A673 (cell line): ENCODE data around the gene ZBTB33. TPM values are rescaled to one million over a fixed set of nuclear protein-coding genes. Genes with fewer than 3 reads are reported as not detected.

Experiments used
- BruUV-seq: library from RNA; stranded (reverse); fragments of 400-500 nt; replicated peaks from 2 replicates; lab custom pipeline; 2021; lab: Mats Ljungman, UMichigan
- CTCF ChIA-PET: fragments of 300-600 bp; sonication (Branson Sonifier 250); formaldehyde crosslinking; loops from one replicate; lab custom pipeline; 2022; ENCODE audit warnings: antibody characterized with exemption; lab: Charles Lee
- POLR2A ChIA-PET: fragments of 300-600 bp; sonication (Branson Sonifier 250); formaldehyde crosslinking; loops from one replicate; lab custom pipeline; 2022; ENCODE audit warnings: antibody characterized with exemption; ENCODE audit not compliant: low non-redundant PET; lab: Charles Lee
- DNase-seq: peaks from one replicate; pipeline ENCODE4 v3.0.0-alpha.2; 2015; ENCODE audit warnings: low spot score
- H3K27ac ChIP-seq: fragments of 200-600 bp; sonication (generic); 2 replicates; pipeline ENCODE4 v1.5.1; 2016; ENCODE audit warnings: mixed run types, low read depth, mild to moderate bottlenecking, mixed read lengths, antibody characterized with exemption, low read length; ENCODE audit not compliant: poor library complexity, severe bottlenecking
- H3K27me3 ChIP-seq: fragments of 200-600 bp; sonication (generic); replicated peaks from 2 replicates; pipeline ENCODE4 v1.6.1; 2017; ENCODE audit warnings: mixed run types, low read depth, mild to moderate bottlenecking, mixed read lengths, antibody characterized with exemption, low read length; ENCODE audit not compliant: insufficient read depth, poor library complexity
- H3K36me3 ChIP-seq: fragments of 200-600 bp; sonication (generic); 2 replicates; pipeline ENCODE4 v1.6.1; 2016; ENCODE audit warnings: mixed run types, mild to moderate bottlenecking, mixed read lengths, antibody characterized with exemption, low read length; ENCODE audit not compliant: insufficient read depth, poor library complexity, severe bottlenecking
- H3K4me1 ChIP-seq: fragments of 200-600 bp; sonication (generic); 2 replicates; pipeline ENCODE4 v1.6.1; 2017; ENCODE audit warnings: mixed run types, mild to moderate bottlenecking, mixed read lengths, antibody characterized with exemption, low read length; ENCODE audit not compliant: insufficient read depth, poor library complexity, severe bottlenecking
- H3K4me3 ChIP-seq: fragments of 200-600 bp; sonication (generic); 2 replicates; pipeline ENCODE4 v1.5.1; 2016; ENCODE audit warnings: low read depth, mixed run types, mild to moderate bottlenecking, mixed read lengths, low read length; ENCODE audit not compliant: poor library complexity, severe bottlenecking
- H3K9me3 ChIP-seq: fragments of 200-600 bp; sonication (generic); 2 replicates; pipeline ENCODE4 v1.6.1; 2016; ENCODE audit warnings: mixed run types, low read depth, mild to moderate bottlenecking, mixed read lengths, antibody characterized with exemption, low read length; ENCODE audit not compliant: poor library complexity, severe bottlenecking
- EZH2 ChIP-seq: fragments of 200-600 bp; sonication (generic); IDR thresholded peaks from 2 replicates; pipeline ENCODE4 v1.6.1; 2017; ENCODE audit warnings: borderline replicate concordance, low read depth, mild to moderate bottlenecking, mixed read lengths, antibody characterized with exemption, low read length; ENCODE audit not compliant: poor library complexity, severe bottlenecking
- intact Hi-C: fragments of 100-400 bp; cut with micrococcal nuclease; formaldehyde crosslinking; loops from one replicate; pipeline ENCODE4 v1.10.0; 2022; ENCODE audit not compliant: unreplicated experiment
- total RNA-seq: library from RNA; stranded (reverse); gene quantifications from 2 replicates; pipeline ENCODE4 v1.2.3, GENCODE V29; 2021
- TF ChIP-seq, protein P1 (sequence below): fragments of 300-800, 200-600 bp; sonication (generic); conservative IDR thresholded peaks from 2 replicates; pipeline ENCODE4 v1.5.1; 2017; ENCODE audit warnings: low read depth, mild to moderate bottlenecking, antibody characterized with exemption, low read length, moderate library complexity, mixed read lengths

Gene ZBTB33
- total RNA-seq, 1 experiment from 2014 or later: 18.2 TPM

DNA sequence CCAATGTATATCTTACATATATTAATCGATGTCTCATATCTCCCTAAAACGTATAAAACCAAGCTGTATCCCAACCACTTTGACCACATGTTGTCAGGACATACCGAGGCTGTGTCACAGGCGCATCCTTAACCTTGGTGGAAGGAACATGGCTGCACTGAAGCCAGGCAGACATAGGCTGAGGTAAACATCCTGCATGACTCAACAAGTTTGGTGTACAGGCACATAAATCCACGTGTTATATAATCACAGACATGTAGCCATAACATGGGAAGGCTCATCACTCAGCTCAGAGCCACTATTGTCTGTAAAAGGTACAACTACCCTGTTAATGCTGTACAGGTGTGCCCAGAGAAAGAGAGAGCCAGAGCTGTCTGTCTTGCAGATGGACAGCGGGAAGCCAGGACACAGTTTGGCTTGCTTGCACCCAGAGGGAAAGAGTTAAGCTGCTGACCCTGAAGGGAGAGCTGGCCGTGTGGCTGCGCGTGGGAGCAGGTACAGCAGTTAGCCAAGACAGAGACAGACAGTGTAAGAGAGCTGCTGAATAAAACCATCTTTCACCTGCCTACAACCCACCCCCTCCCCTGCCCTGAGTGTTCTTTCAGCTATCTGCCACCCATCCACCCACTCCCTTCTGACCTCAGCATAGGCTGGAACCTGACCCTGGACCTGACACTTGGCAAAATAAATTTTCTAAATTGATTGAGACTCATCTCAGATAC is 22.3 kb upstream of the ZBTB33 start:
- Histone ChIP-seq H3K36me3 (no peaks in the 10 kb centered on the region), H3K4me1 (no peaks in the 10 kb centered on the region), H3K9me3 (peaks cover 11% of the 10 kb centered on the region), H3K27ac (no peak overlapping the region), H3K4me3 (no peak overlapping the region), H3K27me3 (no peaks in the 10 kb centered on the region)
- DNase-seq: no peak
- no TSS peak for BruUV-seq
- POLR2A ChIA-PET: no interaction called here
- TF ChIP-seq, protein P1, sequence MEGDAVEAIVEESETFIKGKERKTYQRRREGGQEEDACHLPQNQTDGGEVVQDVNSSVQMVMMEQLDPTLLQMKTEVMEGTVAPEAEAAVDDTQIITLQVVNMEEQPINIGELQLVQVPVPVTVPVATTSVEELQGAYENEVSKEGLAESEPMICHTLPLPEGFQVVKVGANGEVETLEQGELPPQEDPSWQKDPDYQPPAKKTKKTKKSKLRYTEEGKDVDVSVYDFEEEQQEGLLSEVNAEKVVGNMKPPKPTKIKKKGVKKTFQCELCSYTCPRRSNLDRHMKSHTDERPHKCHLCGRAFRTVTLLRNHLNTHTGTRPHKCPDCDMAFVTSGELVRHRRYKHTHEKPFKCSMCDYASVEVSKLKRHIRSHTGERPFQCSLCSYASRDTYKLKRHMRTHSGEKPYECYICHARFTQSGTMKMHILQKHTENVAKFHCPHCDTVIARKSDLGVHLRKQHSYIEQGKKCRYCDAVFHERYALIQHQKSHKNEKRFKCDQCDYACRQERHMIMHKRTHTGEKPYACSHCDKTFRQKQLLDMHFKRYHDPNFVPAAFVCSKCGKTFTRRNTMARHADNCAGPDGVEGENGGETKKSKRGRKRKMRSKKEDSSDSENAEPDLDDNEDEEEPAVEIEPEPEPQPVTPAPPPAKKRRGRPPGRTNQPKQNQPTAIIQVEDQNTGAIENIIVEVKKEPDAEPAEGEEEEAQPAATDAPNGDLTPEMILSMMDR: no peak
- TF ChIP-seq EZH2: no peak
- intact Hi-C loops: no loop called here
- CTCF ChIA-PET: no interaction called here

DNA sequence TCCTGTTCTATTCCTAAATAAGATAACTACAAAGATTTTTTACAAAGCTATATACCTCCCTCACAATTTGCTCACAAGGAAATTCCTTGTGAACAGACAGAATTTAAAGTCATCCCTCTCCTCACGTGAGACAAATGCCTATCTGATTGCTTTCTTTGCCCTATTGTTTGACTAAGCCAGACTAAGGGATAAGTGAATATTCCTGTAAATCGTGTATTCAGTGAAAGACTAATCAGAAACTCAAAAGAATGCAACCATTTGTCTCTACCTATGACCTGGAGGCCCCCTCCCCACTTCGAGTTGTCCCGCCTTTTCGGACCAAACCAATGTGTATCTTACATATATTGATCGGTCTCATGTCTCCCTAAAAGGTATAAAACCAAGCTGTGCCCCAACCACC is 15.3 kb upstream of the ZBTB33 start:
- ChIA-PET POLR2A (no interaction called here), CTCF (no interaction called here)
- DNase-seq: no peak
- Histone ChIP-seq H3K4me1 (no peaks in the 10 kb centered on the region), H3K27ac (no peak overlapping the region), H3K9me3 (peaks cover 10% of the 10 kb centered on the region), H3K4me3 (no peak overlapping the region), H3K27me3 (no peaks in the 10 kb centered on the region), H3K36me3 (no peaks in the 10 kb centered on the region)
- TF ChIP-seq, protein P1: no peak
- no peak for TF ChIP-seq EZH2
- intact Hi-C loops: no loop called here
- BruUV-seq: no TSS peak

DNA sequence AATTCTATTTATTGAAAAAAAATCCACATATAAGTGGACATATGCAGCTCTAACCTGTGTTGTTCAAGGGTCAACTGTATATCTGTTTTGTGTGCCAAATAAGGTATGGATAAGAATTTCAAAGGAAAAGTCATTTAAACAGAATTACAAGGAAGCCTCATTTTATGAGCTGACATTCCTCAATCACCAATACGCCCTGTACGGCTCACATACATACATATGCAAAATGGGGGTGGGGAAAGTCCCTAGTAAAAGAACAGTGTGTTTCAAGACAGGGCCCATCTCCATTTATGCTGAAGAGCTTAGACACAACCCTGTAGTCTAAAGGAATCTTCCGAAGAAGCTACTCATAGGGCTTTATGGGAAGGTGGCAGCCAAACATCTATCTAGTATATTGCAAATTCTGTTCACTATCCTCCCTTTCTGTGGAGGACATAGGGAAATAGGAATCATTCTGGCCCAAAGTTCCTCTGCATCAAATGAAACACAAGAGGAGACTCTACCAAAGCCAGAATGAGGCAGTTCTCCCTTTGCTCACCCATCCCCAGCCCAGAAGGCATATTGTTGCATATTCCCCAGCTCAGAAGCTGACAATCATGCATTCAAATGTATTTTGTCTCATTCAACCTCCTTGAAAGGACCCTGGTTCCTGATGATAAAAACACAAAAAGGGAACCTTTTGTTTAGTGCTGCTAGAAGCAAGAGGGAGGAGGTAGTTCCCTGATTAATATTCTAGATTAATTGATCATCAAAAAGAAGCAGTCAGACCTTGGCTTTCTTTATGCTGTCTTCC is 13.7 kb upstream of the ZBTB33 start:
- Histone ChIP-seq H3K27ac (no peak overlapping the region), H3K36me3 (no peaks in the 10 kb centered on the region), H3K4me3 (no peak overlapping the region), H3K27me3 (no peaks in the 10 kb centered on the region), H3K9me3 (peaks cover 2% of the 10 kb centered on the region), H3K4me1 (no peaks in the 10 kb centered on the region)
- TF ChIP-seq, protein P1: no peak
- no peak for TF ChIP-seq EZH2
- ChIA-PET POLR2A (no interaction called here), CTCF (no interaction called here)
- no TSS peak for BruUV-seq
- intact Hi-C loops: no loop called here
- no peak for DNase-seq
